Breast epithelium (tissue), 4 donors: ENCODE data around the gene ZNF618. TPM values are rescaled to one million over a fixed set of nuclear protein-coding genes. Genes with fewer than 3 reads are reported as not detected.
A peak's percentile ranks its signal among the peaks of the same experiment; 100 is the strongest.

Source experiments
- DNase-seq, 2 donors: peaks; one replicate each; pipeline ENCODE4 v3.0.0-alpha.2; 2019; ENCODE audit warnings: low spot score in 2 of 2
- H3K27ac ChIP-seq, 2 donors: fragments of 200-600 bp; sonication (generic) in 1 of 2; one replicate each; pipeline ENCODE4 v1.5.1; 2016 to 2019; ENCODE audit warnings: mild to moderate bottlenecking in 1 of 2
- H3K27me3 ChIP-seq, 2 donors: fragments of 200-600 bp; sonication (generic) in 1 of 2; one replicate each; pipeline versions ENCODE4 v1.5.1 to v1.6.0; 2017 to 2019; ENCODE audit warnings: control low read depth in 1 of 2, mild to moderate bottlenecking in 1 of 2
- H3K36me3 ChIP-seq: fragments of 200-600 bp; one replicate; pipeline ENCODE4 v1.5.1; 2019
- H3K4me1 ChIP-seq, 2 donors: fragments of 200-600 bp; sonication (generic); one replicate each; pipeline ENCODE4 v1.5.1; 2016 to 2019; ENCODE audit warnings: control low read depth in 1 of 2
- H3K4me3 ChIP-seq, 3 donors: fragments of 200-600 bp; sonication (generic); 1 replicate in 2 of 3; 2 replicates in 1 of 3; pipeline ENCODE4 v1.5.1; 2016 to 2019; ENCODE audit warnings: mild to moderate bottlenecking in 3 of 3, moderate library complexity in 2 of 3
- H3K9me3 ChIP-seq, 2 donors: fragments of 200-600 bp; sonication (generic) in 1 of 2; one replicate each; pipeline ENCODE4 v1.5.1; 2016 to 2019; ENCODE audit warnings: control low read depth in 1 of 2
- CTCF ChIP-seq, 3 donors: fragments of 450-650 bp; IDR thresholded peaks; one replicate each; pipeline ENCODE4 v1.5.1; 2016 to 2017; ENCODE audit warnings: antibody characterized with exemption in 3 of 3, mild to moderate bottlenecking in 3 of 3, moderate library complexity in 3 of 3
- POLR2A ChIP-seq: fragments of 450-650 bp; IDR thresholded peaks from one replicate; pipeline ENCODE4 v1.6.1; 2016; ENCODE audit warnings: antibody characterized with exemption, mild to moderate bottlenecking, moderate library complexity
- POLR2AphosphoS5 ChIP-seq, 3 donors: sonication (generic); formaldehyde crosslinking; IDR thresholded peaks; one replicate each; pipeline ENCODE4 v1.6.1; 2017; ENCODE audit warnings: antibody characterized with exemption in 3 of 3
- intact Hi-C: fragments of 100-400 bp; cut with DNase I; formaldehyde crosslinking; loops from one replicate; pipeline ENCODE4 v1.15.1; 2023; ENCODE audit warnings: low total_unique reads
- total RNA-seq, 3 donors: library from RNA; depleted of rRNA; stranded (reverse); fragments of >200 nt; gene quantifications; one replicate each; pipeline ENCODE4 v1.1.0, GENCODE V29; 2016

Gene ZNF618
- total RNA-seq, 3 donors from 2014 or later, result 4.6 to 11.8 (median 10.4) TPM

- no peaks in the 10 kb centered on the region for H3K27me3 ChIP-seq
- no peaks in the 10 kb centered on the region for H3K4me1 ChIP-seq
- H3K27ac ChIP-seq, result no peak overlapping the region
- peak; percentile 1 to 6 for DNase-seq
- H3K9me3 ChIP-seq, result peaks cover 0 to 9% of the 10 kb centered on the region in 2 donors
- intact Hi-C loops, result no loop called here
- TF ChIP-seq POLR2AphosphoS5 (IDR thresholded peaks at IDR 0.05), result no peak
- H3K4me3 ChIP-seq, result no peak overlapping the region
- no peaks in the 10 kb centered on the region for H3K36me3 ChIP-seq
Observed at GRCh38 chr9:114008667-114009410, 132.7 kb downstream of the ZNF618 start.

- Histone ChIP-seq H3K4me3 (no peak overlapping the region), H3K9me3 (peaks cover 0 to 9% of the 10 kb centered on the region in 2 donors), H3K27ac (no peak overlapping the region), H3K27me3 (no peaks in the 10 kb centered on the region), H3K4me1 (no peaks in the 10 kb centered on the region), H3K36me3 (no peaks in the 10 kb centered on the region)
- no peak for DNase-seq
- TF ChIP-seq CTCF (IDR thresholded peaks at IDR 0.05), result no peak
- no peak for TF ChIP-seq POLR2A
- TF ChIP-seq POLR2AphosphoS5 (IDR thresholded peaks at IDR 0.05), result no peak
- intact Hi-C loops, result no loop called here
Observed at GRCh38 chr9:114011313-114011712, 135.2 kb downstream of the ZNF618 start.

GRCh38 chr9:114012126-114012525 is 136.0 kb downstream of the ZNF618 start:
- Histone ChIP-seq H3K27me3 (no peaks in the 10 kb centered on the region), H3K4me3 (no peak overlapping the region), H3K36me3 (no peaks in the 10 kb centered on the region), H3K9me3 (peaks cover 0 to 9% of the 10 kb centered on the region in 2 donors), H3K27ac (no peak overlapping the region), H3K4me1 (no peaks in the 10 kb centered on the region)
- intact Hi-C loops, result no loop called here
- TF ChIP-seq CTCF (IDR thresholded peaks at IDR 0.05) (no peak), POLR2A (no peak), POLR2AphosphoS5 (IDR thresholded peaks at IDR 0.05) (no peak)
- DNase-seq, result peak in 1 of 2 donors; percentile 11

GRCh38 chr9:114014044-114014443 is 137.9 kb downstream of the ZNF618 start:
- DNase-seq, result no peak
- peaks cover 0 to 9% of the 10 kb centered on the region in 2 donors for H3K9me3 ChIP-seq
- H3K27ac ChIP-seq, result no peak overlapping the region
- H3K36me3 ChIP-seq, result no peaks in the 10 kb centered on the region
- H3K4me1 ChIP-seq, result no peaks in the 10 kb centered on the region
- H3K4me3 ChIP-seq, result no peak overlapping the region
- intact Hi-C loops, result no loop called here
- TF ChIP-seq CTCF (IDR thresholded peaks at IDR 0.05), result no peak
- no peak for TF ChIP-seq POLR2AphosphoS5 (IDR thresholded peaks at IDR 0.05)
- no peak for TF ChIP-seq POLR2A
- H3K27me3 ChIP-seq, result no peaks in the 10 kb centered on the region

- Histone ChIP-seq H3K27ac (no peak overlapping the region), H3K9me3 (peaks cover 0 to 20% of the 10 kb centered on the region in 2 donors), H3K27me3 (no peaks in the 10 kb centered on the region), H3K4me1 (no peaks in the 10 kb centered on the region), H3K4me3 (no peak overlapping the region), H3K36me3 (peaks cover 7% of the 10 kb centered on the region)
- DNase-seq, result peak in 1 of 2 donors; percentile 7
- intact Hi-C loops, result no loop called here
- no peak for TF ChIP-seq CTCF (IDR thresholded peaks at IDR 0.05)
- TF ChIP-seq POLR2AphosphoS5 (IDR thresholded peaks at IDR 0.05), result no peak
- TF ChIP-seq POLR2A, result no peak
Observed at GRCh38 chr9:114015607-114016006, 139.5 kb downstream of the ZNF618 start.
